ENCODE measurements around the gene MAD1L1. TPM values are rescaled to one million over a fixed set of nuclear protein-coding genes. Genes with fewer than 3 reads are reported as not detected.

MAD1L1 gene
- total RNA-seq, 1 donor from 2014 or later, result 58.0 TPM

- no peak for DNase-seq
These were observed 309.1 kb downstream of the MAD1L1 start for GRCh38 chr7:1923409-1924257.

- DNase-seq, result no peak
These were observed 309.9 kb downstream of the MAD1L1 start for GRCh38 chr7:1922870-1923236.

- no peak for DNase-seq
These were observed 310.5 kb downstream of the MAD1L1 start for GRCh38 chr7:1922071-1922869.

- no peak for DNase-seq
These were observed 311.9 kb downstream of the MAD1L1 start for GRCh38 chr7:1920881-1921280.

GRCh38 chr7:1920266-1920681 lies 312.5 kb downstream of the MAD1L1 start:
- DNase-seq, result no peak

- DNase-seq, result peak; percentile 82
These were observed 313.0 kb downstream of the MAD1L1 start for GRCh38 chr7:1919539-1920265.

- DNase-seq, result no peak
These were observed 313.7 kb downstream of the MAD1L1 start for GRCh38 chr7:1918881-1919525.

GRCh38 chr7:1918063-1918645 lies 314.6 kb downstream of the MAD1L1 start:
- DNase-seq, result no peak

GRCh38 chr7:1917221-1918062 lies 315.3 kb downstream of the MAD1L1 start:
- peak; percentile 48 for DNase-seq

- no peak for DNase-seq
These were observed 316.2 kb downstream of the MAD1L1 start for GRCh38 chr7:1916601-1916970.

GRCh38 chr7:1915956-1916600 lies 316.7 kb downstream of the MAD1L1 start:
- DNase-seq, result no peak

GRCh38 chr7:1915326-1915725 lies 317.4 kb downstream of the MAD1L1 start:
- DNase-seq, result no peak

GRCh38 chr7:1914743-1915142 lies 318.0 kb downstream of the MAD1L1 start:
- no peak for DNase-seq

GRCh38 chr7:1914321-1914720 lies 318.4 kb downstream of the MAD1L1 start:
- DNase-seq, result no peak

- no peak for DNase-seq
These were observed 319.1 kb downstream of the MAD1L1 start for GRCh38 chr7:1913466-1914282.

- DNase-seq, result peak; percentile 66
These were observed 319.9 kb downstream of the MAD1L1 start for GRCh38 chr7:1912593-1913465.

- DNase-seq, result no peak
These were observed 321.2 kb downstream of the MAD1L1 start for GRCh38 chr7:1911571-1911970.

GRCh38 chr7:1910827-1911226 lies 321.9 kb downstream of the MAD1L1 start:
- DNase-seq, result no peak
